BJ (cell line): ENCODE results near the gene C5orf47. TPM values are rescaled to one million over a fixed set of nuclear protein-coding genes. Genes with fewer than 3 reads are reported as not detected.

Experiments
- polyA plus RNA-seq: library from polyadenylated mRNA; depleted of rRNA; stranded (reverse); fragments of >200 nt; gene quantifications from 2 replicates; pipeline ENCODE4 v1.2.3, GENCODE V29; 2011; rRNA removed

The C5orf47 gene
- polyA plus RNA-seq, 1 experiment = not detected

Other genes starting within 250 kb of the C5orf47 start
- 16.4 and 23.9 TPM in 2 replicates for gene CPEB4, start 100.8 kb upstream of the C5orf47 start, polyA plus RNA-seq
- gene NSG2, start 56.5 kb downstream of the C5orf47 start, polyA plus RNA-seq = 0.04 and 0.05 TPM in 2 replicates